ENCODE measurements around the gene SUPT5H. TPM values are rescaled to one million over a fixed set of nuclear protein-coding genes. Genes with fewer than 3 reads are reported as not detected.

The SUPT5H gene
- total and polyA plus RNA-seq, 2 of the 13 experiments (the other 11 are each of a cell fraction or from before 2014, with no cell fraction given), result 48.2 to 51.7 TPM

DNA sequence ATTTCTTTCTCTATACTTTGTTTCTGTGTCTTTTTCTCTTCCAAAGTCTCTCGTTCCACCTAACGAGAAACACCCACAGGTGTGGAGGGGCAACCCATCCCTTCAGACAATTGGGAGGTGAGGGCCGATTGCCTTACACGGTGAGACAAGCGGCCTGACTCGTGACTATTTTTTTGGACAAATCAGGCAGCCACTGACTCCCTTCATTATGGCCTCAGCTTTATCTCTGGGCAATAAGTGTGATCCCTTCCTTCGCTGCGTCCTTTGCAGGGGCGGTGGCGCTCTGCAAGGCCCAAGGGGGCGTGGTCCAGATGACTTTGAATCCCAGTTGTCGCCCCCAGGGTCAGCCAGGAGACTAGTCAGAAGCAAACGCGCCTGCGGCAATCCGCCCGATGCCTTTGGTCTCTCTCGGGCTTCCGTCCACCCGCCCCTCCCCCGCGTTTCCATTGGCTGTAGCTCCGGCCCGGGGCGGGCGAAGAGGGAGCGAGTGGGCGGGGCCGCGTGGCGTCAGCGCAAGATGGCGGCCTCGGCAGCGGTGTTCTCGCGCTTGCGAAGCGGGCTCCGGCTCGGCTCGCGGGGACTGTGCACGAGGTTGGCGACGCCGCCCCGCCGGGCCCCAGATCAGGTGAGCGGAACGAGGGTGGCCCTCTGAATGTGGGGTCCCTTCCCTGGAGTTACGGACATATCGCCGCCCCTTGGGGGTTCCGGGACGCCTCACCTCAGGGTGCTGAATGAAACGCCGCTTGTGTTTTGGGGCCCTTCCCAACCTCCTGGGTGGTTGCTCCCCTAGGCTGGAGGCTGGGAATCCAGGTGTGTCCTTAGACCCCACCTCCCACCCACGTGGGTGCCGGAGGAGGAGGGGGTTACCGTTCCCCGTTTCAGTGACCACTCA is 35.2 kb downstream of the SUPT5H start, which contains the start of gene TIMM50 (continued):
- TF ChIP-seq, protein P1, sequence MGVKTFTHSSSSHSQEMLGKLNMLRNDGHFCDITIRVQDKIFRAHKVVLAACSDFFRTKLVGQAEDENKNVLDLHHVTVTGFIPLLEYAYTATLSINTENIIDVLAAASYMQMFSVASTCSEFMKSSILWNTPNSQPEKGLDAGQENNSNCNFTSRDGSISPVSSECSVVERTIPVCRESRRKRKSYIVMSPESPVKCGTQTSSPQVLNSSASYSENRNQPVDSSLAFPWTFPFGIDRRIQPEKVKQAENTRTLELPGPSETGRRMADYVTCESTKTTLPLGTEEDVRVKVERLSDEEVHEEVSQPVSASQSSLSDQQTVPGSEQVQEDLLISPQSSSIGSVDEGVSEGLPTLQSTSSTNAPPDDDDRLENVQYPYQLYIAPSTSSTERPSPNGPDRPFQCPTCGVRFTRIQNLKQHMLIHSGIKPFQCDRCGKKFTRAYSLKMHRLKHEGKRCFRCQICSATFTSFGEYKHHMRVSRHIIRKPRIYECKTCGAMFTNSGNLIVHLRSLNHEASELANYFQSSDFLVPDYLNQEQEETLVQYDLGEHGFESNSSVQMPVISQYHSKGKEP (CRISPR knock-in tag; IDR thresholded peaks at IDR 0.05), result no peak
- TF ChIP-seq RFXAP (CRISPR knock-in tag; IDR thresholded peaks at IDR 0.05; ENCODE audit: borderline replicate concordance), result no peak; the same call in none of the 2 replicates
- peak; percentile 68 for TF ChIP-seq CBX1 (IDR thresholded peaks at IDR 0.05; ENCODE audit: low read depth)
- no peak; the same call in 1 of the 2 replicates for TF ChIP-seq ZSCAN29 (CRISPR knock-in tag; conservative IDR thresholded peaks at IDR 0.05)
- TF ChIP-seq HNF4A (CRISPR knock-in tag; IDR thresholded peaks at IDR 0.05), result no peak
- TF ChIP-seq TMF1 (CRISPR knock-in tag; IDR thresholded peaks at IDR 0.05; ENCODE audit: low read depth), result peak; percentile 80; the same call in 1 of the 2 replicates
- TF ChIP-seq GATAD1 (CRISPR knock-in tag; IDR thresholded peaks at IDR 0.05), result peak; percentile 97
- peak; percentile 85 for TF ChIP-seq ZBTB7A (CRISPR knock-in tag; IDR thresholded peaks at IDR 0.05)
- TF ChIP-seq, protein P2, sequence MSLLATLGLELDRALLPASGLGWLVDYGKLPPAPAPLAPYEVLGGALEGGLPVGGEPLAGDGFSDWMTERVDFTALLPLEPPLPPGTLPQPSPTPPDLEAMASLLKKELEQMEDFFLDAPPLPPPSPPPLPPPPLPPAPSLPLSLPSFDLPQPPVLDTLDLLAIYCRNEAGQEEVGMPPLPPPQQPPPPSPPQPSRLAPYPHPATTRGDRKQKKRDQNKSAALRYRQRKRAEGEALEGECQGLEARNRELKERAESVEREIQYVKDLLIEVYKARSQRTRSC (CRISPR knock-in tag; IDR thresholded peaks at IDR 0.05; ENCODE audit: low read depth), result no peak
- no peak for TF ChIP-seq HHEX (CRISPR knock-in tag; IDR thresholded peaks at IDR 0.05)
- TF ChIP-seq PHF5A (CRISPR knock-in tag; IDR thresholded peaks at IDR 0.05; ENCODE audit: low read depth, unreplicated experiment), result no peak
- TF ChIP-seq KDM1A (CRISPR knock-in tag; IDR thresholded peaks at IDR 0.05), result no peak
- TF ChIP-seq ZNF839 (CRISPR knock-in tag; IDR thresholded peaks at IDR 0.05; ENCODE audit: borderline replicate concordance), result peak; percentile 92
- no peak for TF ChIP-seq TCF7L2 (IDR thresholded peaks at IDR 0.05; ENCODE audit: low read depth, low read length)
- TF ChIP-seq, protein P3, sequence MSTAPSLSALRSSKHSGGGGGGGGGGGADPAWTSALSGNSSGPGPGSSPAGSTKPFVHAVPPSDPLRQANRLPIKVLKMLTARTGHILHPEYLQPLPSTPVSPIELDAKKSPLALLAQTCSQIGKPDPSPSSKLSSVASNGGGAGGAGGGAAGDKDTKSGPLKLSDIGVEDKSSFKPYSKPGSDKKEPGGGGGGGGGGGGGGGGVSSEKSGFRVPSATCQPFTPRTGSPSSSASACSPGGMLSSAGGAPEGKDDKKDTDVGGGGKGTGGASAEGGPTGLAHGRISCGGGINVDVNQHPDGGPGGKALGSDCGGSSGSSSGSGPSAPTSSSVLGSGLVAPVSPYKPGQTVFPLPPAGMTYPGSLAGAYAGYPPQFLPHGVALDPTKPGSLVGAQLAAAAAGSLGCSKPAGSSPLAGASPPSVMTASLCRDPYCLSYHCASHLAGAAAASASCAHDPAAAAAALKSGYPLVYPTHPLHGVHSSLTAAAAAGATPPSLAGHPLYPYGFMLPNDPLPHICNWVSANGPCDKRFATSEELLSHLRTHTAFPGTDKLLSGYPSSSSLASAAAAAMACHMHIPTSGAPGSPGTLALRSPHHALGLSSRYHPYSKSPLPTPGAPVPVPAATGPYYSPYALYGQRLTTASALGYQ (CRISPR knock-in tag; IDR thresholded peaks at IDR 0.05), result no peak
- TF ChIP-seq, protein P4, sequence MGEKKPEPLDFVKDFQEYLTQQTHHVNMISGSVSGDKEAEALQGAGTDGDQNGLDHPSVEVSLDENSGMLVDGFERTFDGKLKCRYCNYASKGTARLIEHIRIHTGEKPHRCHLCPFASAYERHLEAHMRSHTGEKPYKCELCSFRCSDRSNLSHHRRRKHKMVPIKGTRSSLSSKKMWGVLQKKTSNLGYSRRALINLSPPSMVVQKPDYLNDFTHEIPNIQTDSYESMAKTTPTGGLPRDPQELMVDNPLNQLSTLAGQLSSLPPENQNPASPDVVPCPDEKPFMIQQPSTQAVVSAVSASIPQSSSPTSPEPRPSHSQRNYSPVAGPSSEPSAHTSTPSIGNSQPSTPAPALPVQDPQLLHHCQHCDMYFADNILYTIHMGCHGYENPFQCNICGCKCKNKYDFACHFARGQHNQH (CRISPR knock-in tag; IDR thresholded peaks at IDR 0.05), result peak; percentile 82
- TF ChIP-seq, protein P5, sequence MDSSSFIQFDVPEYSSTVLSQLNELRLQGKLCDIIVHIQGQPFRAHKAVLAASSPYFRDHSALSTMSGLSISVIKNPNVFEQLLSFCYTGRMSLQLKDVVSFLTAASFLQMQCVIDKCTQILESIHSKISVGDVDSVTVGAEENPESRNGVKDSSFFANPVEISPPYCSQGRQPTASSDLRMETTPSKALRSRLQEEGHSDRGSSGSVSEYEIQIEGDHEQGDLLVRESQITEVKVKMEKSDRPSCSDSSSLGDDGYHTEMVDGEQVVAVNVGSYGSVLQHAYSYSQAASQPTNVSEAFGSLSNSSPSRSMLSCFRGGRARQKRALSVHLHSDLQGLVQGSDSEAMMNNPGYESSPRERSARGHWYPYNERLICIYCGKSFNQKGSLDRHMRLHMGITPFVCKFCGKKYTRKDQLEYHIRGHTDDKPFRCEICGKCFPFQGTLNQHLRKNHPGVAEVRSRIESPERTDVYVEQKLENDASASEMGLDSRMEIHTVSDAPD (CRISPR knock-in tag; IDR thresholded peaks at IDR 0.05), result peak; percentile 21; the same call in 1 of the 2 replicates
- no peak for TF ChIP-seq ZSCAN12 (CRISPR knock-in tag; IDR thresholded peaks at IDR 0.05)
- TF ChIP-seq ZNF274 (CRISPR knock-in tag; IDR thresholded peaks at IDR 0.05), result 0 out of 2 replicates have a peak, but pooled peaks have one; percentile 49
- TF ChIP-seq ZNF253 (CRISPR knock-in tag; IDR thresholded peaks at IDR 0.05; ENCODE audit: borderline replicate concordance), result no peak
- no peak; the same call in 1 of the 2 replicates for TF ChIP-seq TGIF2 (CRISPR knock-in tag; IDR thresholded peaks at IDR 0.05)
- TF ChIP-seq ZNF10 (CRISPR knock-in tag; IDR thresholded peaks at IDR 0.05; ENCODE audit: borderline replicate concordance, low read depth), result no peak
- TF ChIP-seq KAT7 (CRISPR knock-in tag; IDR thresholded peaks at IDR 0.05; ENCODE audit: borderline replicate concordance), result peak; percentile 91; the same call in 1 of the 2 replicates
- no peak for TF ChIP-seq ZNF3 (CRISPR knock-in tag; IDR thresholded peaks at IDR 0.05)
